Subcutaneous abdominal adipose tissue (tissue), 5 donors: ENCODE measurements around the gene PPP2CA.
"Not testable (repeated sequence)": the region's sequence is repeated elsewhere in the genome, so short reads cannot be mapped to it uniquely, and the experiment has no call there.

Experiments
- H3K27ac ChIP-seq: one replicate; pipeline ENCODE4 v1.7.0; 2013; ENCODE audit warnings: low read depth, mild to moderate bottlenecking, inconsistent platforms, low read length, moderate library complexity
- H3K27me3 ChIP-seq, 5 donors: one replicate each; pipeline ENCODE4 v1.7.0; 2013; ENCODE audit warnings: low read length in 5 of 5, inconsistent platforms in 1 of 5; ENCODE audit not compliant: control insufficient read depth in 5 of 5, insufficient read depth in 4 of 5
- H3K36me3 ChIP-seq, 5 donors: one replicate each; pipeline ENCODE4 v1.7.0; 2013; ENCODE audit warnings: low read length in 5 of 5; ENCODE audit not compliant: control insufficient read depth in 5 of 5, insufficient read depth in 5 of 5
- H3K4me1 ChIP-seq, 5 donors: one replicate each; pipeline ENCODE4 v1.7.0; 2013; ENCODE audit warnings: low read length in 5 of 5, mild to moderate bottlenecking in 3 of 5, moderate library complexity in 1 of 5; ENCODE audit not compliant: control insufficient read depth in 5 of 5, insufficient read depth in 5 of 5
- H3K4me3 ChIP-seq, 5 donors: one replicate each; pipeline ENCODE4 v1.7.0; 2013; ENCODE audit warnings: low read length in 5 of 5, low read depth in 1 of 5
- H3K9ac ChIP-seq, 5 donors: one replicate each; pipeline ENCODE4 v1.7.0; 2013; ENCODE audit warnings: low read length in 5 of 5, mild to moderate bottlenecking in 4 of 5, moderate library complexity in 3 of 5
- H3K9me3 ChIP-seq, 5 donors: one replicate each; pipeline ENCODE4 v1.7.0; 2013; ENCODE audit warnings: low read length in 5 of 5; ENCODE audit not compliant: control insufficient read depth in 5 of 5
- donor health status: healthy.
- donor health status: healthy.
- donor health status: healthy.
- donor health status: healthy.
- donor health status: healthy.

PPP2CA gene

GRCh38 chr5:134257176-134257575 lies 31.3 kb upstream of the PPP2CA start:
- Histone ChIP-seq H3K4me1 (peaks cover 0 to 9% (median 0%) of the 10 kb centered on the region in 5 donors), H3K9ac (no peak overlapping the region), H3K36me3 (no peaks in the 10 kb centered on the region), H3K27ac (no peak overlapping the region), H3K27me3 (no peaks in the 10 kb centered on the region), H3K4me3 (no peak overlapping the region), H3K9me3 (no peaks in the 10 kb centered on the region)

GRCh38 chr5:134255418-134256150 lies 29.7 kb upstream of the PPP2CA start:
- H3K9ac ChIP-seq, result no peak overlapping the region
- H3K27ac ChIP-seq, result no peak overlapping the region
- H3K4me1 ChIP-seq, result peaks cover 0 to 9% (median 0%) of the 10 kb centered on the region in 5 donors
- H3K9me3 ChIP-seq, result no peaks in the 10 kb centered on the region
- H3K27me3 ChIP-seq, result no peaks in the 10 kb centered on the region
- H3K36me3 ChIP-seq, result no peaks in the 10 kb centered on the region
- H3K4me3 ChIP-seq, result no peak overlapping the region

DNA sequence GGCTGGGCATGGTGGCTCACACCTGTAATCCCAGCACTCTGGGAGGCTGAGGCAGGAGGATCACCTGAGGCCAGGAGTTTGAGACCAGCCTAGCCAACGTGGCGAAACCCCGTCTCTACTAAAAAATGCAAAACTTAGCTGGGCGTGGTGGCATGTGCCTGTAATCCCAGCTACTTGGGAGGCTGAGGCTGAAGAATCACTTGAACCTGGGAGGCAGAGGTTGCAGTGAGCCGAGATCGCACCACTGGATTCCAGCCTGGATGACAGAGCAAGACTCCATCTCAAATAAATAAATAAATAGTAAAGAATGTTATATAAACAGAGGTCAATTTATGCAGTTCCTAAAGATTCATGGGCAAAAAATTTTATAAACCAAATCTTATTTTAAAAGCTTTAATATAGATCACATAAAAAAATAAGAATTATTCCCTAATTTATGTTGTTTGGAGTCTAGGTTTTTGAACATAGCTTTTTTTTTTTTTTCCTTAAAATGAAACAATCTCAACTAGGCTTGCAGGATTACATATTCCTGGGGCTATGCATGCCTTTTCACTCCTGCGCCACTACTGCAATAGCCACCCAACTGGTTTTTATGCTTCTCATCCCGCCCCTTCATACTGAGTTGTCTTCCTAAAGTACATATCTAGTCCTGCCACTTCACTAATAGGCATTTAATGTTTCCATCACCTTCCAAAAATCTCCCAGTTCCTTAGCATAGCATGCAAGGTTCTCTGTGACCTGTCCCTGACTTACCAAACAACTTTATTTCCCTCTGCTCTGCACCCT lies 27.7 kb upstream of the PPP2CA start:
- not testable (repeated sequence) for H3K9ac ChIP-seq, H3K36me3 ChIP-seq, H3K27ac ChIP-seq, H3K27me3 ChIP-seq, H3K9me3 ChIP-seq, H3K4me3 ChIP-seq
- H3K4me1 ChIP-seq, result peaks cover 0 to 10% (median 3%) of the 10 kb centered on the region in 5 donors

DNA sequence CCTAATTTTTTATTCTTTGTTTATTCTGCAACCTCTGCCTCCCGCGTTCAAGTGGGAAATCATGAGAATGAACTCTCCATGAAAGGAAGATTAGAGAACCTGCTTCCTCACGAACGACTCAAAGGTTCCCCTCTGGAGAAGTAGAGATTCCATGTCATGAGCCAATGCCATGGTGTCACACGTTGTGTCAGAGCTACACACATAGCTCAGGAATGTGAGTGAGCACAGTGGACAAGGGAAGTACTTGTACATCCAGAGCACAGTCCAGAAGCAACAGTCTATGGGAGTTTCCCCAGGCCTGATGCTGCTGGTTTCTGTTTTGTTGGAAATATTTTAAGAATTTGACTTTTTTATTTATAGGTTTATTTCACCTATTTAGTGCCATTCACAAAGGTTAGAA lies 26.8 kb upstream of the PPP2CA start:
- Histone ChIP-seq H3K36me3 (no peaks in the 10 kb centered on the region), H3K9ac (no peak overlapping the region), H3K27ac (no peak overlapping the region), H3K9me3 (no peaks in the 10 kb centered on the region), H3K27me3 (no peaks in the 10 kb centered on the region), H3K4me1 (peaks cover 0 to 10% (median 3%) of the 10 kb centered on the region in 5 donors), H3K4me3 (no peak overlapping the region)

GRCh38 chr5:134250949-134251348 lies 25.1 kb upstream of the PPP2CA start:
- H3K27ac ChIP-seq, result no peak overlapping the region
- no peaks in the 10 kb centered on the region for H3K9me3 ChIP-seq
- H3K4me1 ChIP-seq, result peaks cover 0 to 10% (median 3%) of the 10 kb centered on the region in 5 donors
- no peaks in the 10 kb centered on the region for H3K36me3 ChIP-seq
- H3K4me3 ChIP-seq, result no peak overlapping the region
- no peaks in the 10 kb centered on the region for H3K27me3 ChIP-seq
- no peak overlapping the region for H3K9ac ChIP-seq

DNA sequence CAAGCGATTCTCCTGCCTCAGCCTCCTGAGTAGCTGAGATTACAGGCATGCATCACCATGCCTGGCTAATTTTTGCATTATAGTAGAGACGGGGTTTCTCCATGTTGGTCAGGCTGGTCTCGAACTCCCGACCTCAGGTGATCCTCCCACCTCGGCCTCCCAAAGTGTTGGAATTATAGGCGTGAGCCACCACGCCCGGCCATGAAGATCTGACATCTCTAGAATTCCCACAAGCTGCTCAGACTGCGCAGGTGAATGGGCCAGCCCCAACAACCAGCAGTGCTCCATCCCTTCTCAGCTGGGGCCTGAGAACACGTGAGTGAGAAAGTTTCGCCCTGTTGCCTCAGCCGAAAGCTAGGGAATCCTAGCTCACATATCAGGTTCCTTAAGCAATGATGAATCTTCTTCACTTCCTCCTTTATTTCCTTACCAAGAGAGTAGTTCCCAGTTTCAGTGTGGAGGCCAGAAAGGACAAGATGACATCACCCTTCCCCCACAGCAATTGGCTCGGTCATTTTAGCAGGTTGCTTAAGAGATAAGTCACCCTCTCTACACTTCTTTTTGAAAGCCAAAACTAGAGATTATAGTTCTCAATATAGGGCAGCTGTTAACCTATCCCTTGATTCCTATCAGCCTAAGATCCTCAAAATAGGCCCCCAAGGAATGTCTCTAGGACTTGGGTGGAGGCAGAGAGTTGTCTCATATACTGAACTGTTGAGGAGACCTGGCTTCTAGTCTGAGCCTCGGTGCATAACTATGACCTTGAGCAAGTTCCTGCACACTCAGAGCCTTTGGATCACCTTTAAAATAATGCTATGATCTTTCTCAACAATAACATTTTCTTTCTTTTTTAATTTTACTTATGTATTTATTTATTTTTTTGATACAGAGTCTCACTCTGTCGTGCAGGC lies 23.9 kb upstream of the PPP2CA start:
- H3K4me3 ChIP-seq, result no peak overlapping the region
- H3K27me3 ChIP-seq, result no peaks in the 10 kb centered on the region
- no peaks in the 10 kb centered on the region for H3K36me3 ChIP-seq
- H3K9me3 ChIP-seq, result no peaks in the 10 kb centered on the region
- peaks cover 0 to 4% (median 0%) of the 10 kb centered on the region in 5 donors for H3K4me1 ChIP-seq
- no peak overlapping the region for H3K27ac ChIP-seq
- no peak overlapping the region for H3K9ac ChIP-seq

GRCh38 chr5:134248256-134248655 lies 22.4 kb upstream of the PPP2CA start:
- Histone ChIP-seq H3K9me3 (no peaks in the 10 kb centered on the region), H3K4me1 (peaks cover 0 to 4% (median 0%) of the 10 kb centered on the region in 5 donors), H3K4me3 (no peak overlapping the region)

GRCh38 chr5:134247428-134248224 lies 21.8 kb upstream of the PPP2CA start:
- no peak overlapping the region for H3K9ac ChIP-seq
- H3K4me3 ChIP-seq, result no peak overlapping the region
- no peak overlapping the region for H3K27ac ChIP-seq
- no peaks in the 10 kb centered on the region for H3K9me3 ChIP-seq
- H3K27me3 ChIP-seq, result no peaks in the 10 kb centered on the region
- H3K4me1 ChIP-seq, result peaks cover 0 to 4% (median 0%) of the 10 kb centered on the region in 5 donors
- no peaks in the 10 kb centered on the region for H3K36me3 ChIP-seq

More at GRCh38 chr5:134248256-134248655, 22.4 kb upstream of the PPP2CA start:
- Histone ChIP-seq H3K36me3 (no peaks in the 10 kb centered on the region), H3K9ac (no peak overlapping the region), H3K27ac (no peak overlapping the region), H3K27me3 (no peaks in the 10 kb centered on the region)

- H3K9me3 ChIP-seq, result no peaks in the 10 kb centered on the region
- no peak overlapping the region for H3K9ac ChIP-seq
- H3K27me3 ChIP-seq, result no peaks in the 10 kb centered on the region
- no peak overlapping the region for H3K4me3 ChIP-seq
- H3K4me1 ChIP-seq, result peaks cover 0 to 4% (median 0%) of the 10 kb centered on the region in 5 donors
- no peaks in the 10 kb centered on the region for H3K36me3 ChIP-seq
- no peak overlapping the region for H3K27ac ChIP-seq
These were observed 21.0 kb upstream of the PPP2CA start for GRCh38 chr5:134246771-134247427.
